ENCODE measurements around the gene RBM43.
"Not testable (repeated sequence)": the region's sequence is repeated elsewhere in the genome, so short reads cannot be mapped to it uniquely, and the experiment has no call there.

DNA sequence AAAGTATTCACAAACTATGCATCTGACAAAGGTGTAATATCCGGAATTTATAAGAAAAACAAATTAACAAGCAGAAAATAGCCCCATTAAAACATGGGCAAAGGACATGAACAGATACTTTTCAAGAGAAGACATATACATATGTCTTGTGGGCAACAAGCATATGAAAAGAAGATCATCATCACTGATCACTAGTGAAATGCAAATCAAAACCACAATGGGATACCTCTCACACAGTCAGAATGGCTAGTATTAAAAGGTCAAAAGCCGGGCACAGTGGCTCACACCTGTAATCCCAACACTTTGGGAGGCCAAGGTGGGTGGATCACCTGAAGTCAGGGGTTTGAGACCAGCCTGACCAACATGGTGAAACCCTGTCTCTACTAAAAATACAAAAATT lies 28.4 kb downstream of the RBM43 start:
- TF ChIP-seq, protein P1, sequence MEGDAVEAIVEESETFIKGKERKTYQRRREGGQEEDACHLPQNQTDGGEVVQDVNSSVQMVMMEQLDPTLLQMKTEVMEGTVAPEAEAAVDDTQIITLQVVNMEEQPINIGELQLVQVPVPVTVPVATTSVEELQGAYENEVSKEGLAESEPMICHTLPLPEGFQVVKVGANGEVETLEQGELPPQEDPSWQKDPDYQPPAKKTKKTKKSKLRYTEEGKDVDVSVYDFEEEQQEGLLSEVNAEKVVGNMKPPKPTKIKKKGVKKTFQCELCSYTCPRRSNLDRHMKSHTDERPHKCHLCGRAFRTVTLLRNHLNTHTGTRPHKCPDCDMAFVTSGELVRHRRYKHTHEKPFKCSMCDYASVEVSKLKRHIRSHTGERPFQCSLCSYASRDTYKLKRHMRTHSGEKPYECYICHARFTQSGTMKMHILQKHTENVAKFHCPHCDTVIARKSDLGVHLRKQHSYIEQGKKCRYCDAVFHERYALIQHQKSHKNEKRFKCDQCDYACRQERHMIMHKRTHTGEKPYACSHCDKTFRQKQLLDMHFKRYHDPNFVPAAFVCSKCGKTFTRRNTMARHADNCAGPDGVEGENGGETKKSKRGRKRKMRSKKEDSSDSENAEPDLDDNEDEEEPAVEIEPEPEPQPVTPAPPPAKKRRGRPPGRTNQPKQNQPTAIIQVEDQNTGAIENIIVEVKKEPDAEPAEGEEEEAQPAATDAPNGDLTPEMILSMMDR (IDR thresholded peaks at IDR 0.05), result not testable (repeated sequence)
- not testable (repeated sequence) for TF ChIP-seq POLR2A (IDR thresholded peaks at IDR 0.05)
